ENCODE results near the gene GPR39. TPM values are rescaled to one million over a fixed set of nuclear protein-coding genes. Genes with fewer than 3 reads are reported as not detected.

Gene GPR39
- total and polyA plus RNA-seq, 10 donors: 0.05 TPM; not detected in 9

- no peaks in the 10 kb centered on the region for H3K36me3 ChIP-seq
- 46 to 59% (median 51%) methylated on average over 18 of the region's 18 CpGs for WGBS, 5 donors
- peaks cover 0 to 8% (median 0%) of the 10 kb centered on the region in 7 donors for H3K27me3 ChIP-seq (replicated peaks in 1 of 7)
- no peak overlapping the region for H3K4me3 ChIP-seq
- peak; percentile 71 for DNase-seq
- H3K27ac ChIP-seq: no peak overlapping the region
- TF ChIP-seq POLR2A (IDR thresholded peaks at IDR 0.05) (no peak), CTCF (IDR thresholded peaks at IDR 0.05 in 8 of 11, conservative IDR thresholded peaks at IDR 0.05 in 3 of 11) (no peak), POLR2AphosphoS5 (IDR thresholded peaks at IDR 0.05) (peak in 1 of 3 donors; percentile 43)
- H3K4me1 ChIP-seq: no peaks in the 10 kb centered on the region
- no peaks in the 10 kb centered on the region for H3K9me3 ChIP-seq
- intact Hi-C loops (cut with DNase I; ENCODE audit: low total_unique reads): no loop called here
Measured at GRCh38 chr2:132645722-132646539, 229.3 kb downstream of the GPR39 start.

- Histone ChIP-seq H3K27ac (no peak overlapping the region), H3K9me3 (no peaks in the 10 kb centered on the region), H3K27me3 (replicated peaks in 1 of 7) (peaks cover 0 to 8% (median 0%) of the 10 kb centered on the region in 7 donors), H3K36me3 (no peaks in the 10 kb centered on the region), H3K4me1 (no peaks in the 10 kb centered on the region), H3K4me3 (no peak overlapping the region)
- intact Hi-C loops (cut with DNase I; ENCODE audit: low total_unique reads): no loop called here
- 69 to 87% (median 81%) methylated on average over 8 of the region's 8 CpGs for WGBS, 5 donors
- TF ChIP-seq POLR2A (IDR thresholded peaks at IDR 0.05): no peak
- no peak for TF ChIP-seq POLR2AphosphoS5 (IDR thresholded peaks at IDR 0.05)
- TF ChIP-seq CTCF (IDR thresholded peaks at IDR 0.05 in 8 of 11, conservative IDR thresholded peaks at IDR 0.05 in 3 of 11): no peak
- no peak for DNase-seq
Measured at GRCh38 chr2:132646540-132647108, 230.0 kb downstream of the GPR39 start.

- no peak for DNase-seq
- Histone ChIP-seq H3K27ac (no peak overlapping the region), H3K9me3 (no peaks in the 10 kb centered on the region), H3K4me3 (no peak overlapping the region), H3K4me1 (no peaks in the 10 kb centered on the region), H3K27me3 (replicated peaks in 1 of 7) (peaks cover 0 to 3% (median 0%) of the 10 kb centered on the region in 7 donors), H3K36me3 (no peaks in the 10 kb centered on the region)
- no peak for TF ChIP-seq POLR2AphosphoS5 (IDR thresholded peaks at IDR 0.05)
- TF ChIP-seq CTCF (IDR thresholded peaks at IDR 0.05 in 8 of 11, conservative IDR thresholded peaks at IDR 0.05 in 3 of 11): peak in 4 of 11 experiments; percentile 15 to 42 (median 34)
- intact Hi-C loops (cut with DNase I; ENCODE audit: low total_unique reads): no loop called here
- 76 to 82% (median 80%) methylated on average over 12 of the region's 12 CpGs for WGBS, 5 donors
Measured at GRCh38 chr2:132651115-132652045, 234.8 kb downstream of the GPR39 start.

All from spleen (tissue), 11 donors.